GM19438 (cell line): Measurements from ENCODE around the gene ABO.
"Not testable (repeated sequence)": the region's sequence is repeated elsewhere in the genome, so short reads cannot be mapped to it uniquely, and the experiment has no call there.

Experiments used
- ATAC-seq: cut with Tn5 transposase; IDR thresholded peaks from one replicate; pipeline ENCODE4 v1.9.1; 2021; ENCODE audit warnings: low read depth; ENCODE audit not compliant: unreplicated experiment

The ABO gene

GRCh38 chr9:133248726-133249295, 26.2 kb downstream of the ABO start:
- ATAC-seq, result no peak

GRCh38 chr9:133247632-133248031, 27.4 kb downstream of the ABO start:
- no peak for ATAC-seq

GRCh38 chr9:133246991-133247390, 28.0 kb downstream of the ABO start:
- no peak for ATAC-seq

- ATAC-seq, result no peak
Measured at GRCh38 chr9:133246562-133246961, 28.4 kb downstream of the ABO start.

- ATAC-seq, result no peak
Measured at GRCh38 chr9:133242991-133243390, 32.0 kb downstream of the ABO start.

GRCh38 chr9:133242241-133242640, 32.8 kb downstream of the ABO start:
- ATAC-seq, result no peak

- ATAC-seq, result no peak
Measured at GRCh38 chr9:133239533-133240090, 35.4 kb downstream of the ABO start.

- ATAC-seq, result no peak
Measured at GRCh38 chr9:133238851-133239532, 36.0 kb downstream of the ABO start.

GRCh38 chr9:133238272-133238850, 36.6 kb downstream of the ABO start:
- ATAC-seq, result no peak

GRCh38 chr9:133237035-133237731, 37.8 kb downstream of the ABO start:
- no peak for ATAC-seq

GRCh38 chr9:133236291-133237034, 38.5 kb downstream of the ABO start:
- ATAC-seq, result not testable (repeated sequence)

- ATAC-seq, result no peak
Measured at GRCh38 chr9:133235549-133236222, 39.3 kb downstream of the ABO start.

- ATAC-seq, result no peak
Measured at GRCh38 chr9:133234577-133235322, 40.3 kb downstream of the ABO start.

- ATAC-seq, result no peak
Measured at GRCh38 chr9:133233681-133234432, 41.1 kb downstream of the ABO start.

GRCh38 chr9:133231934-133232568, 43.0 kb downstream of the ABO start:
- not testable (repeated sequence) for ATAC-seq

GRCh38 chr9:133230514-133230913, 44.5 kb downstream of the ABO start:
- not testable (repeated sequence) for ATAC-seq

GRCh38 chr9:133230093-133230492, 44.9 kb downstream of the ABO start:
- ATAC-seq, result no peak
